GM19452 (cell line): Measurements from ENCODE around the gene RCAN2.
A peak's percentile ranks its signal among the peaks of the same experiment; 100 is the strongest.

Experiments
- ATAC-seq: cut with Tn5 transposase; IDR thresholded peaks from one replicate; pipeline ENCODE4 v1.9.1; 2021; ENCODE audit not compliant: unreplicated experiment

RCAN2 gene

GRCh38 chr6:46491201-46491627, at the start of gene RCAN2:
TSS of gene RCAN2 (minus strand) at chr6:46491449.
- ATAC-seq = peak; percentile 56

DNA sequence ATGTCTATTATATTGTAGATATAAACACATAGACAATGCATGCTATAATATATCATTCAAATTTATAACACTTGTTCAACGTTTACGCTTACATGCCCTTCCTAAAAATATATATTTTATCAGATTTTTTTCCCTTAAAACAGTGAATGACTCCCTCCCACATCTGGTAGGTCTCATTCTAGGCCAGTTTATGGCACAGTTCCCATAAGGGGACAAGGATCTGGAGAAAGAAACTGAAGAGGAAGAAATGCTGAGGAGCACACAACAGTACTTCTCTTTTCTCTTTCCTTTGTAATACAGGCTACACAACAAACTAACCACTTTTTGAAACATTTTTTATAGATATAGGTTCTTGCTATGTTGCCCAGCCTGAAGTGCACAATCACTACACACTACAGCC, 48.6 kb upstream of the RCAN2 start:
- ATAC-seq = no peak

DNA sequence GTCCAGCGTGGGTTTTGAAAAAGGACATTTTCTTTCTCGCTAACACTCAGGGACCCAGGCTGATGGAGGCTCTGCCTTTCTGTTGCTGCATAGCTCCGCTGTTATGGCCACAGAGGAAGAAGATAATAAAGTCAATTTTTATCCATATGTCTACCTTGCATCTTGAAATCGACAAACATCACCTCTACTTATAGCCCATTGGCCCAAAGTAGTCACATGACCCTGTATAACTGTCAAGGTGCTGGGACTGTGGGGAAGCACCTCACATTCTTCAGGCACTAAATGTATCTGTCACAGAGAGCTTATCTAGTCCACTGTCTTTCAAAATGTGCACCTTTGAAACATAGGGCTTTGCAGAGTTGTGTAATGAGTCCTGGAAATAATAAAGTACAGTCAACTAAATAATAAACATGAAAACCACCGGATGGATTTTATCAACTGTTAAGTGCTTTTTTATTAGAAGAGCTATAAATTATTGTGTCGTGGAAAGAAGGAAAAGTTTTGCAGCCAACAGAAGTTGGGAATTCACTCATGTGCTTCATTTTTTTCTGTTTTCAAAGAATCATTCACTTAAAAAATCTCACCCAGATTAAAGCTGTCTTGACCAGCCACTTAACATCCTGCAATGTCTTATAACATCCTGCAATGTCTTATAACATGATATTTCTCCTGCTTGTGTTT, 47.7 kb upstream of the RCAN2 start:
- ATAC-seq = no peak

DNA sequence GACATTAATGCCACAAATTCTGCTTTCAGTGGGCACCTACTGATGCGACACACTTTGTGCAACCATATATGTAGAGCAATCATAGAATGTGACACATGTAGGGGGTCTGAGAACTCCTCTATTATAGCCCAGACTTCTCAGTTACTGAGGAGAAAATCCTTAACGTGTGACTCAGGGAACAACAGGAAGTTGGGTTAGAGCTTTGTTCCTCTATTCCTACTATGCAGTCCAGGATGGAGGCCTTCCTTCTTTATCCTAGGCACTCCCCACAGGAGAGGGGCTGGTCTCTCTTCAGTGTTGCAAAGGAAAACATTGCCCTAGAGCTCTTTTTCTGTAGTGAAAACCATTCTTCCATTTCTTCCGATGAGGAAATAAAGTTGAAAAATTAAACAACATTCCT, 39.6 kb upstream of the RCAN2 start:
- ATAC-seq = no peak

GRCh38 chr6:46528961-46529750, 37.9 kb upstream of the RCAN2 start:
- ATAC-seq = no peak

- no peak for ATAC-seq
Measured at GRCh38 chr6:46526607-46527006, 35.4 kb upstream of the RCAN2 start.

DNA sequence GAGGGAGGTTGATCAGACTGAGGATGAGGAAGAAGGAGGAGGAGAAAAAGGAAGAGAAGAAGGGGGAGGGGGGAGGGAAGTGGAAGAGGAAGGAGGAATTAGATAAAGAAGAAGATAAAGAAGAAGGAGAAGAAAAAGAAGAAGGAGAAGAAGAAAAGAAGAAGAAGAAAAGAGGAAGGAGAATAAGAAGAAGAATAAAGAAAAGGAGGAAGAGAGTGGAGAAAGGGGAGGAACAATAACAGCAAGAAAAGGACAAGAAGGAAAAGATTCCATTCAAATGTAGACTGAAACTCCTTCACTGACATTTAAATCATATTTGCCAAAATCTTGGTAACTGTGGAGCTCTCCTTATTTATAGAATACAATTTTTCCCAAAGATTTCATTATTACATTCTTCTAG, 34.3 kb upstream of the RCAN2 start:
- ATAC-seq = no peak

- no peak for ATAC-seq
Measured at GRCh38 chr6:46521464-46521971, 30.3 kb upstream of the RCAN2 start.

DNA sequence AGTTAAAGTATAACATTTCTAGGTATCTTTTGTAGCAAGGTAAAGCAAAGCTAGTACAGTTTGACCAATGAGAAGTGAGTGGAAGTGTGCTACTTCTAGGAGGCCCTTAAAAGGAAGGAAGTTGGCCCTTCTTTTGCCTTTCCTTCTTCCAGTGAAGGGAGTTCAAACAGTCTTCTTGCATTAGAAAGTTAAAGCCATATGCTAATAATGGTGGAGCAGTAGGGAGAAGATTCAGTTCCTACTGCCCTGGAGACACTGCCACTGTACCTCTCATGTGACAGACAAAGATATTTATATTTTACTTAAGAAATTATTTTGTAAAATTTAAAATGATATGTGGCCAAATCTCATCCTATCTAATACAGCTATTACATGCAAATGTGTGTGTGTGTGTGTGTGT, 26.0 kb upstream of the RCAN2 start:
- no peak for ATAC-seq

GRCh38 chr6:46513533-46513932, 22.3 kb upstream of the RCAN2 start:
- no peak for ATAC-seq

DNA sequence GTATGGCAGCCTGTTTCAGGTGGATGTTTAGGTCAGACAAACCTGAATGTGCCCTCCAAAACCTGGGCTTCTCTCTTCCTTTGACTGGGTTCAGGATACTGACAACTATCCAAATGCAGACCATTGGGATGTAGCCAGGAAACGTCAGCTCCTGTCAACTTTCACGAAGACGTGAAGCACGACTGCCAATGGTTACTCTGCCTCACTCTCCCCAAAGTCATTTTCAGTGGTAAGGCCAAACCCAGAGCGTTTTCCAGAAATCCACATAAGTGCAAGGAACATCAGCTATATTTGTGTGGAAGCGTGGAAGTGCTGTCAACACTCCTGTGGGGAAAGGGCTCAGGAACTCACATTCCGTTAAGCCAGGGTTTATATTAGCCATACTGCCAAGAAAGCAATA, 20.1 kb upstream of the RCAN2 start:
- no peak for ATAC-seq

GRCh38 chr6:46510651-46511050, 19.4 kb upstream of the RCAN2 start:
- no peak for ATAC-seq

- no peak for ATAC-seq
Measured at GRCh38 chr6:46509981-46510510, 18.8 kb upstream of the RCAN2 start.

DNA sequence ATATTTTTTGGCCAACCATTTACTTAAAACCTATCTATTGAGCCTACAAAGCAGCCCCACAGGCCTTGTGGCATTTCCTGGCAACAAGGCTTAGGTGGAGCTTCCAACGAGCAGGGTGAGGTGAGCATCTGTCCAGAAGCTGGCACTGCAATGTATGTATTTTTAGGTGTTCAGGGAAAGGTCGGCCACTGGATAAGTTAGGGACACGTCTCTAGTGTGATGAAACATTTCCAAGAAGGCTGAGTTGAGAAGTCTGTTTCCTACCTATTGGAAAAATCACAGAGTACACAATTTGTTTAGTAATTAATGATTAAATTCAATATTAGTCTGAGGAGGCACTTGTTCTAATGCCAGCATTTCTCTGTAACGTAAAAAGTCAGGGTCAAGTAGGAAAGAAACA, 17.8 kb upstream of the RCAN2 start:
- ATAC-seq = no peak

- ATAC-seq = no peak
Measured at GRCh38 chr6:46507426-46507825, 16.2 kb upstream of the RCAN2 start.

GRCh38 chr6:46505693-46506512, 14.7 kb upstream of the RCAN2 start:
- ATAC-seq = no peak

- ATAC-seq = no peak
Measured at GRCh38 chr6:46504242-46504641, 13.0 kb upstream of the RCAN2 start.

DNA sequence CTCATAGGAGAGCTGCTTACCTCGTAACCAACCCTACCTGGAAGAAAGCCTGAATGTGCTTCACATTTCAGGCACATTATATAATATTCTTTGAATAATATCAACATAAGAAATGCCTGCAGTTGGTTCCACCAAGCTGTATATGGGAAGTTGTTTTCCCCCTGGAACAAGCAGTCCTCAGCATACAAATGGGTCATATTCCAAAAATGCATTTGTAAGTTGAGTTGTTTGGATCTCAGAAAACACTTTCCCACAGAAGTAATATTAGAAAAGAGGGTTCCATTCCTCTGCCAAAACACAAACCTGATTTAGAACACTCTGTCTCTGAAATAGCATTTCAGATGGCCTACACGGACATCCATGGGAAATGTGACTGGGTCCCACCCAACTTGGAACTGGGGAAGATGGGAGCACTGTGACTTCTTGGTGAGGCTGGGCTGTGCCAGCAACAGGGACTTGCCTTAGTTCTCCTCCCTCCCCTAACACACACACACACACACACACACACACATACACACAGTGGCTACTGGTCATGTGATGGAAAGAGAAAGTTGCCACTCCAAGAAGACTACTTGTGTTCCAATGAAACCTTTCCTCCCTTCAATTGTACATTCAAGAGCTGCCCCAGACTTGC, 11.4 kb upstream of the RCAN2 start:
- ATAC-seq = no peak

DNA sequence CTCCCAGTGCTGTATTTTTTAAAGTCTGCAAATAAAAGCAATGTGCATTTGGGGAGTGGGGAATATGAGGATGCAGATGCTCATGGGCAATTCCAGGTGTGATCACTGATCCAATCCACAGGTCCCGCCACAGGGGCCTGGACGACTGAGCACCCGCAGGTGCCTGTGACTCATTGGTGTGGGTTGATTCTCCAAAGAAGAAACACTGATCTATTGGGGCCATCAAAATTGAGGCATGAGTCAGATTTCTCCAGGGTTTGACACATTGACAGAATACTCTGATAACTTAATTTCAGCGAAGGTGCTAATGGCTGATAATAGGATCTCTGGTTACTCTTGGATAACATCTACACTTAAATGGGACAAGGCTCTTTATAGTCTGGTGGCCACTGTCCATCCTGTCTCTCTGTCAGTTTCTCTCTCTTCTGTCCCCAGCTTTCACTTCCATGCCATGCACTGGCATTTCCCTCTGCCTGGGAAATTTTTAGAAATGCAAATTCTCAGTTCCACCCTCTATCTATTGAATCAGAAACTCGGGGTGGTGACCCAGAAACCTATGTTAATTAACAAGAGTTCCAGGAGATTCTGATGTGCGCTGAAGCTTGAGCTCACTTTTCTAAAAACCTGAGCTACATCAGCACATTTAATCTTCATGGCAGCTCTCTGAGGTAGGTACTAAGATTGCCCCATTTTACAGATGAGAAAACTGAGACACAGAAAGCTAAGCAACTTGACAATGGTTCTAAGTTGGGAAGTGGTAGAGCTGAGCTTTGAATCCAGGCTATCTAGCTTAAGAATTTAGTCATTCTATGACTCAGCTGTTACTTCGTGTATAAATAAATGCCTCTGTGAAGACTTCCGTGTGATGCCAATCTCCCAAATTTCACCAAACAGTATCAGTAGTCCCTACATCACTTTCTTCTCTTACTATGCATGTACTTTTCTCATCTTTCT, 10.2 kb upstream of the RCAN2 start:
- no peak for ATAC-seq

- ATAC-seq = no peak
Measured at GRCh38 chr6:46500382-46500781, 9.1 kb upstream of the RCAN2 start.
